GM11168 (cell line): Measurements from ENCODE around the gene ATG16L2.
"Not testable (repeated sequence)": the region's sequence is repeated elsewhere in the genome, so short reads cannot be mapped to it uniquely, and the experiment has no call there.

Experiments
- in situ Hi-C: fragments of 300-500 bp; cut with MboI; formaldehyde crosslinking; loops from one replicate; pipeline ENCODE4 v1.12.0; 2022; ENCODE audit warnings: low sequenced_read_pairs; ENCODE audit not compliant: unreplicated experiment

Gene ATG16L2

GRCh38 chr11:72799441-72799840 lies 14.8 kb upstream of the ATG16L2 start:
- in situ Hi-C loops, result loop anchor here (5.0 kb wide), 1 partner anchor 72 kb away; no protein-coding TSS in a partner anchor

GRCh38 chr11:72802822-72803221 lies 11.4 kb upstream of the ATG16L2 start:
- in situ Hi-C loops, result no loop called here

GRCh38 chr11:72805216-72805615 lies 9.0 kb upstream of the ATG16L2 start:
- in situ Hi-C loops, result no loop called here

- in situ Hi-C loops, result not testable (repeated sequence)
Observed at GRCh38 chr11:72806378-72806777, 7.8 kb upstream of the ATG16L2 start.

GRCh38 chr11:72807021-72807693 lies 7.1 kb upstream of the ATG16L2 start:
- in situ Hi-C loops, result no loop called here

GRCh38 chr11:72807792-72808191 lies 6.4 kb upstream of the ATG16L2 start:
- in situ Hi-C loops, result no loop called here

- in situ Hi-C loops, result no loop called here
Observed at GRCh38 chr11:72808331-72808798, 5.8 kb upstream of the ATG16L2 start.

- in situ Hi-C loops, result not testable (repeated sequence)
Observed at GRCh38 chr11:72811686-72812085, 2.5 kb upstream of the ATG16L2 start.

- in situ Hi-C loops, result no loop called here
Observed at GRCh38 chr11:72812604-72812966, 1.6 kb upstream of the ATG16L2 start.

- in situ Hi-C loops, result no loop called here
Observed at GRCh38 chr11:72812967-72813739, 1.1 kb upstream of the ATG16L2 start.

- in situ Hi-C loops, result no loop called here
Observed at GRCh38 chr11:72813740-72814285, 398 bp upstream of the ATG16L2 start.

GRCh38 chr11:72815110-72815618 lies 953 bp downstream of the ATG16L2 start:
- in situ Hi-C loops, result no loop called here

GRCh38 chr11:72816404-72816990 lies 2.3 kb downstream of the ATG16L2 start:
- in situ Hi-C loops, result no loop called here

- in situ Hi-C loops, result no loop called here
Observed at GRCh38 chr11:72817966-72818365, 3.8 kb downstream of the ATG16L2 start.

GRCh38 chr11:72818971-72819370 lies 4.8 kb downstream of the ATG16L2 start:
- in situ Hi-C loops, result no loop called here

GRCh38 chr11:72820439-72821139 lies 6.4 kb downstream of the ATG16L2 start:
- in situ Hi-C loops, result no loop called here

- in situ Hi-C loops, result no loop called here
Observed at GRCh38 chr11:72821221-72821919, 7.2 kb downstream of the ATG16L2 start.

GRCh38 chr11:72821920-72822799 lies 7.9 kb downstream of the ATG16L2 start:
- in situ Hi-C loops, result no loop called here
